ENCODE data around the gene ATP6V0A4. TPM values are rescaled to one million over a fixed set of nuclear protein-coding genes. Genes with fewer than 3 reads are reported as not detected.
"Not testable (repeated sequence)": the region's sequence is repeated elsewhere in the genome, so short reads cannot be mapped to it uniquely, and the experiment has no call there.

The ATP6V0A4 gene
- polyA plus RNA-seq, 2 donors: 1.3 to 4.4 TPM

DNA sequence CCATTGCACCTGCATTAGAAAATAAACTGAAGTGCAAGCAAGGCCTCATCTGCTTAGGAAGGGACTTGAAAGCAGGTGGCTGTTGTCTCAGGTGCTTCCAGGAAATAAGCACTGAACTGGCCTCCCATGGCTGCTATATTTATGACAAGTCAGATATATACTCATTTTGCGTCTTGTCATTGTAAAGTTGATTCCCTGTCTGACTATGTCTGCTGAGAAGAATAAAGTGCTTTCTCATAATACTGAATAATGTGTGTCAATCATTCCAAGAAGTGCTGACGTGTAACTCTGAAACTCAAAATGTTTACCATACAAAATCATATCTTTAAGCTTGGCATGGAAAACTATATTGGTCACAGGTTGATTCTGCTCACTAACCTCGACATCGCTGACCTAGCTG, 51.9 kb downstream of the ATP6V0A4 start:
- 71 to 83% methylated on average over 4 of the region's 4 CpGs for WGBS, 2 donors
- H3K36me3 ChIP-seq (ENCODE audit: control insufficient read depth in 2 of 2, insufficient read depth in 2 of 2, low read length in 1 of 2): no peaks in the 10 kb centered on the region
- H3K4me3 ChIP-seq (ENCODE audit: low read depth in 1 of 2, low read length in 2 of 2): no peak overlapping the region
- no peaks in the 10 kb centered on the region for H3K27me3 ChIP-seq (ENCODE audit: control insufficient read depth in 1 of 2, insufficient read depth in 2 of 2, low read length in 2 of 2)
- no peaks in the 10 kb centered on the region for H3K4me1 ChIP-seq (ENCODE audit: control insufficient read depth in 2 of 2, insufficient read depth in 2 of 2, low read length in 1 of 2)
- H3K9me3 ChIP-seq (ENCODE audit: control insufficient read depth in 2 of 2, insufficient read depth in 1 of 2, low read depth in 1 of 2, low read length in 1 of 2): no peaks in the 10 kb centered on the region
- no peak overlapping the region for H3K27ac ChIP-seq (ENCODE audit: low read depth in 2 of 2, low read length in 1 of 2)

DNA sequence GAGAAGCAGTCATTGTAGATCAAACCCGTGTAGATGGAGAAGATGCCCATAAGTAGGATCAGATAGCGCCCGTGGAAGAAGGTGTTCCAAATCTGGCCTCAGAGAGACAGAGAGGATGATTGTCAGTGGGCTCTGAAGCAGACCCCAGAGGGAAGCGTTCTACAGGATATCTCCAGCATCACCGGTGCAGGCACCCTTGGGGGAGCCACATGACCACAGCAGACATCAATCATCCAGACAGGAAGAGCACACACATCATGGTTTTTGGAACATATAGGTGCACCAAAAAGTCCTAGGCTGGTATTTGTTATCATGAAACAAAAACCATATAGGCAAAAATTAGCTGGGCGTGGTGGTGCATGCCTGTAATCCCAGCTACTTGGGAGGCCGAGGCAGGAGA, 52.8 kb downstream of the ATP6V0A4 start:
- no peaks in the 10 kb centered on the region for H3K4me1 ChIP-seq (ENCODE audit: control insufficient read depth in 2 of 2, insufficient read depth in 2 of 2, low read length in 1 of 2)
- H3K27ac ChIP-seq (ENCODE audit: low read depth in 2 of 2, low read length in 1 of 2): no peak overlapping the region
- H3K9me3 ChIP-seq (ENCODE audit: control insufficient read depth in 2 of 2, insufficient read depth in 1 of 2, low read depth in 1 of 2, low read length in 1 of 2): no peaks in the 10 kb centered on the region
- no peaks in the 10 kb centered on the region for H3K27me3 ChIP-seq (ENCODE audit: control insufficient read depth in 1 of 2, insufficient read depth in 2 of 2, low read length in 2 of 2)
- 91 to 94% methylated on average over 7 of the region's 7 CpGs for WGBS, 2 donors
- no peaks in the 10 kb centered on the region for H3K36me3 ChIP-seq (ENCODE audit: control insufficient read depth in 2 of 2, insufficient read depth in 2 of 2, low read length in 1 of 2)
- no peak overlapping the region for H3K4me3 ChIP-seq (ENCODE audit: low read depth in 1 of 2, low read length in 2 of 2)

DNA sequence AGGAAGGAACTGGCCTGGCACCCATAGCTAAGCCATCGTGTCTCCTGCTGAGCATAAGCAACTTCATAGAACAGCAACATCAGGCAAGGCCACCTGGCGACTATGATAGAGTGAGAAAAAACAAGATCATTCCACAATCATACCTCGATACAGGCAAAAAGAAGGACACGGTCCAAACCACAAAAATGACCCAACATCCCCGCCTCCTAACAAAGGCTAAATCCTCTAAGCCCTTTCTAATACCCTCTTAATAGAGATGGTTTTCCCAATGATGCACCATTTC, 56.6 kb downstream of the ATP6V0A4 start:
- Histone ChIP-seq H3K27ac (ENCODE audit: low read depth in 2 of 2, low read length in 1 of 2) (no peak overlapping the region), H3K9me3 (ENCODE audit: control insufficient read depth in 2 of 2, insufficient read depth in 1 of 2, low read depth in 1 of 2, low read length in 1 of 2) (no peaks in the 10 kb centered on the region), H3K4me1 (ENCODE audit: control insufficient read depth in 2 of 2, insufficient read depth in 2 of 2, low read length in 1 of 2) (no peaks in the 10 kb centered on the region), H3K4me3 (ENCODE audit: low read depth in 1 of 2, low read length in 2 of 2) (no peak overlapping the region), H3K36me3 (ENCODE audit: control insufficient read depth in 2 of 2, insufficient read depth in 2 of 2, low read length in 1 of 2) (no peaks in the 10 kb centered on the region), H3K27me3 (ENCODE audit: control insufficient read depth in 1 of 2, insufficient read depth in 2 of 2, low read length in 2 of 2) (no peaks in the 10 kb centered on the region)
- WGBS, 2 donors: 67 to 84% methylated on average over 5 of the region's 5 CpGs

DNA sequence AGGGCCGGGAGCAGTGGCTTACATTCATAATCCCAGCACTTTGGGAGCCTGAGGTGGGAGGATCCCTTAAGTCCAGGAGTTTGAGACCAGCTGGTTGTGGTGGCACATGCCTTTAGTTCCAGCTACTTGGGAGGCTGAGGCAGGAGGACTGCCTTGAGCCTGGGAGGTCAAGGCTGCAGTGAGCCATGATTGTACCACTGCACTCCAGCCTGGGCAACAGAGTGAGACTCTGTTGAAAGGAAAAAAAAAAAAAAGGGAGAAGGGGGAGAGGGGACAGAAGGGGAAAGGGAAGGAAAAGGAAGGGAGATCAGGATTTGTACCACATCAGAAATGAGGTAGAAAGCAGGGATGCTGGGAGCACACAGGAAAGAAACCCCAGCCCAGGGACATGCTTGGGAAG, 58.1 kb downstream of the ATP6V0A4 start:
- H3K27ac ChIP-seq (ENCODE audit: low read depth in 2 of 2, low read length in 1 of 2): no peak overlapping the region
- H3K36me3 ChIP-seq (ENCODE audit: control insufficient read depth in 2 of 2, insufficient read depth in 2 of 2, low read length in 1 of 2): no peaks in the 10 kb centered on the region
- H3K27me3 ChIP-seq (ENCODE audit: control insufficient read depth in 1 of 2, insufficient read depth in 2 of 2, low read length in 2 of 2): no peaks in the 10 kb centered on the region
- no peaks in the 10 kb centered on the region for H3K9me3 ChIP-seq (ENCODE audit: control insufficient read depth in 2 of 2, insufficient read depth in 1 of 2, low read depth in 1 of 2, low read length in 1 of 2)
- 79 to 83% methylated on average over 1 of the region's 1 CpG for WGBS, 2 donors
- no peak overlapping the region for H3K4me3 ChIP-seq (ENCODE audit: low read depth in 1 of 2, low read length in 2 of 2)
- no peaks in the 10 kb centered on the region for H3K4me1 ChIP-seq (ENCODE audit: control insufficient read depth in 2 of 2, insufficient read depth in 2 of 2, low read length in 1 of 2)

DNA sequence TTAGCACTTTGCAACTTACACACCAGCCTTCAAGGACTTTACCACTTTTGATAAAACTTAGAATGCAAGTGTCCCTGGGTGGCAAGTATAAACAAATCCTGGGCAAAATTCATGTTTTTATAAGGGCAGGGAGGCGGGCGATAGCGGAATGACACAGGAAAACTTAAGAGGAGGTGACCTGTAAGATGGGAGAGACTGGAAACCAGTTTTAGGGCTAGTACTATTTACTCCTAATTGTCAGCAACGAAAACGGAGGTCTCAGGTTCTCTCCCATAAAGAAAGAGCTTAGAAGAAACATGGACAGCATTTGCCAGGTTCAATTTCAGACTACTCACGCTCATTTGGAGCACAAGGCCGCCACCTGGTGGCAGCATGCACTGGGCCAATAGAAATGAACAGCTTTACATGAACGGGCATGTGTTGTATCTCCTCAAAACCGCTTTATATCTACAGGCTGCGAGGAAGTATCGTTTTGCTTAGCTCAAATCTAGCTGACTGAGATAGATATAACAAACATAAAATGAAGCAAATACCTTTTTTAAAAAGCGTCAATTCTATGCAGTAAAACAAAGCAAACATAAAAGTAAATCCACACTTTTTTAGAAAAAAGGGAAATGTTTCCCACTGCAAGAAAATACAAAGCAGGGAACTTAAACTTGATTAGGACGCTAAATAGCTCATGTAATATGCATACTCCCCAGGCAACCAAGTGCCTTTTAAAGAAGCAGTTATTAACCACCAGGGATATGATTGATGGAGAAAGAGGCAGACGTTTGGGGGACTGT, 59.3 kb downstream of the ATP6V0A4 start:
- H3K36me3 ChIP-seq (ENCODE audit: control insufficient read depth in 2 of 2, insufficient read depth in 2 of 2, low read length in 1 of 2): no peaks in the 10 kb centered on the region
- no peaks in the 10 kb centered on the region for H3K4me1 ChIP-seq (ENCODE audit: control insufficient read depth in 2 of 2, insufficient read depth in 2 of 2, low read length in 1 of 2)
- no peaks in the 10 kb centered on the region for H3K27me3 ChIP-seq (ENCODE audit: control insufficient read depth in 1 of 2, insufficient read depth in 2 of 2, low read length in 2 of 2)
- peak overlapping the region in 1 of 2 donors; percentile 30 for H3K4me3 ChIP-seq (ENCODE audit: low read depth in 1 of 2, low read length in 2 of 2)
- no peak overlapping the region for H3K27ac ChIP-seq (ENCODE audit: low read depth in 2 of 2, low read length in 1 of 2)
- WGBS, 2 donors: 23 to 26% methylated on average over 14 of the region's 14 CpGs
- no peaks in the 10 kb centered on the region for H3K9me3 ChIP-seq (ENCODE audit: control insufficient read depth in 2 of 2, insufficient read depth in 1 of 2, low read depth in 1 of 2, low read length in 1 of 2)

DNA sequence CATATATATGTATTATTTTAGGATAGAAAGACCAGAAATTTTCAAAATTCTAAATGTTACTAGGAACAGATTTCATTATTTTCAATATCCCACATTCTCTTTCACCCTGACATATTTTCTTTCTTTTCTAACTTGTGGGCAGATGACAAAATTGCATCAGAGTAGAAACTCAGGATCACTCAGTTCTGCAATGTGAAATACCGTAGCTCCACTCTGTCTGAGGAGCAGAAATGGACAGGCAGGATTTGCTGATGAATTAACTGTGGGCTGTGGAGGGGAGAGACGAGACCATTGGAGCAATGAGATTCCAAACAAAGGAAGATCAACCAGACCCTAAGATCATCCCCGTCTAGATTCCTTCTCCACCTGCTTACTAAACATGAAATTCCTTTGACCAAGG, 59.9 kb downstream of the ATP6V0A4 start:
- Histone ChIP-seq H3K9me3 (ENCODE audit: control insufficient read depth in 2 of 2, insufficient read depth in 1 of 2, low read depth in 1 of 2, low read length in 1 of 2) (no peaks in the 10 kb centered on the region), H3K27me3 (ENCODE audit: control insufficient read depth in 1 of 2, insufficient read depth in 2 of 2, low read length in 2 of 2) (no peaks in the 10 kb centered on the region), H3K36me3 (ENCODE audit: control insufficient read depth in 2 of 2, insufficient read depth in 2 of 2, low read length in 1 of 2) (no peaks in the 10 kb centered on the region), H3K4me1 (ENCODE audit: control insufficient read depth in 2 of 2, insufficient read depth in 2 of 2, low read length in 1 of 2) (no peaks in the 10 kb centered on the region), H3K27ac (ENCODE audit: low read depth in 2 of 2, low read length in 1 of 2) (no peak overlapping the region), H3K4me3 (ENCODE audit: low read depth in 1 of 2, low read length in 2 of 2) (no peak overlapping the region)
- WGBS, 2 donors: 57 to 67% methylated on average over 3 of the region's 3 CpGs

DNA sequence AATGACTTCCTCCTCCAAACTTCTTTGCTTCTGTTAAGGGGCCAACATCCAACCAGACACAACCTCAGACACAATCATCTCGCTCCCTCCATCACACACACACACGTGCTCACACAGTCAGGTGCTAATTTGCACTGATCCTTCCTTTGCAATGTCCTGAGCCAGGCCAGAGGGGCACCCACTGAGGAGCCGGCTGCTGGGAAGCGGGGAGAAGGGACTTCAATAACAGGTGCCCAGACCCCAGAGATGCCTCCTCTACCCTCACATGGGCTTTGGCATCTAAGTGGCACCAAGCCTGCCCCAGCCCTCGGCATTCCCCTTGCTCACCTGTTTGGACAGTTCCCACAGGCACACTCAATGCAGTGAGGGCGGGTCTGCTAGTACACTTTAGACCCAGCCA, 62.6 kb downstream of the ATP6V0A4 start:
- 66 to 67% methylated on average over 6 of the region's 6 CpGs for WGBS, 2 donors
- H3K27me3 ChIP-seq (ENCODE audit: control insufficient read depth in 1 of 2, insufficient read depth in 2 of 2, low read length in 2 of 2): no peaks in the 10 kb centered on the region

DNA sequence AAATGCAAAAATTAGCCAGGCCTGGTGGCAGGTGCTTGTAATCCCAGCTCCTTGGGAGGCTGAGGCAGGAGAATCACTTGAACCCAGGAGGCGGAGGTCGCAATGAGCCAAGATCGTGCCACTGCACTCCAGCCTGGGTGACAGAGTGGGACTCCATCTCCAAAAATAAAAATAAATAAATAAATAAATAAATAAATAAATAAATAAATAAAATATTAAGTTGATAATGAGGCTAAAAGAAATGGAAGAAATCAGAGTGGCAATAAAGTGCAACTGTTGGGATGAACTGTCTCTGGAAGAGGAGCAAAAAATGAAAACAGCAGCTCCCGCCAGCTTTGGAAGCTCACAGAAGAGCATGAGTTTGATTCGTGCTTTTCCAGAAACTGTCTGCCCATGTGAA, 66.3 kb downstream of the ATP6V0A4 start:
- not testable (repeated sequence) for H3K27me3 ChIP-seq (ENCODE audit: control insufficient read depth in 1 of 2, insufficient read depth in 2 of 2, low read length in 2 of 2); H3K4me3 ChIP-seq (ENCODE audit: low read depth in 1 of 2, low read length in 2 of 2); H3K9me3 ChIP-seq (ENCODE audit: control insufficient read depth in 2 of 2, insufficient read depth in 1 of 2, low read depth in 1 of 2, low read length in 1 of 2); H3K4me1 ChIP-seq (ENCODE audit: control insufficient read depth in 2 of 2, insufficient read depth in 2 of 2, low read length in 1 of 2); H3K27ac ChIP-seq (ENCODE audit: low read depth in 2 of 2, low read length in 1 of 2); H3K36me3 ChIP-seq (ENCODE audit: control insufficient read depth in 2 of 2, insufficient read depth in 2 of 2, low read length in 1 of 2)
- 92 to 94% methylated on average over 5 of the region's 5 CpGs for WGBS, 2 donors

More for the DNA sequence above, 62.6 kb downstream of the ATP6V0A4 start:
- Histone ChIP-seq H3K4me3 (ENCODE audit: low read depth in 1 of 2, low read length in 2 of 2) (no peak overlapping the region), H3K36me3 (ENCODE audit: control insufficient read depth in 2 of 2, insufficient read depth in 2 of 2, low read length in 1 of 2) (no peaks in the 10 kb centered on the region), H3K27ac (ENCODE audit: low read depth in 2 of 2, low read length in 1 of 2) (no peak overlapping the region), H3K9me3 (ENCODE audit: control insufficient read depth in 2 of 2, insufficient read depth in 1 of 2, low read depth in 1 of 2, low read length in 1 of 2) (no peaks in the 10 kb centered on the region), H3K4me1 (ENCODE audit: control insufficient read depth in 2 of 2, insufficient read depth in 2 of 2, low read length in 1 of 2) (no peaks in the 10 kb centered on the region)

DNA sequence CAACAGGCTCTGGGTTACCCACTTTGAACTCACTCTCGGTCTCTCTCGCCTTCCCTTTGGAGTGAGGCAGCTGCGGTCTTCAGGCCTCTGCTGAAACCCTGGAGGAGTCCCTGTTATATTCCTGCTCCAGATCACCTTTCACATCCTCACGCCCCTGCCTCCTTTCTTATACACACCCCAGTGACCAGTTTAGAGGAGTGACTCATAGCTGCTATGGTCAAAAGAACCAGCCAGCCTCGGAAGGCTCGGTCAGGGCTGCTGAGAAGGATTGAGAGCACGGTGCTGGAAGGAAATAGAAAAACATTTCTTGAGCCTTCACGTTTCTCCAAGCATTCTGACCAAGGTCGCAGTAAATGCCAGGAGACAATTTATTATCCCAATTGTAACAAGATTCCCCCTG, 68.6 kb downstream of the ATP6V0A4 start:
- H3K36me3 ChIP-seq (ENCODE audit: control insufficient read depth in 2 of 2, insufficient read depth in 2 of 2, low read length in 1 of 2): no peaks in the 10 kb centered on the region
- H3K4me3 ChIP-seq (ENCODE audit: low read depth in 1 of 2, low read length in 2 of 2): no peak overlapping the region
- WGBS, 2 donors: 89 to 92% methylated on average over 9 of the region's 9 CpGs
- no peaks in the 10 kb centered on the region for H3K4me1 ChIP-seq (ENCODE audit: control insufficient read depth in 2 of 2, insufficient read depth in 2 of 2, low read length in 1 of 2)
- H3K27ac ChIP-seq (ENCODE audit: low read depth in 2 of 2, low read length in 1 of 2): no peak overlapping the region
- H3K9me3 ChIP-seq (ENCODE audit: control insufficient read depth in 2 of 2, insufficient read depth in 1 of 2, low read depth in 1 of 2, low read length in 1 of 2): no peaks in the 10 kb centered on the region
- no peaks in the 10 kb centered on the region for H3K27me3 ChIP-seq (ENCODE audit: control insufficient read depth in 1 of 2, insufficient read depth in 2 of 2, low read length in 2 of 2)

DNA sequence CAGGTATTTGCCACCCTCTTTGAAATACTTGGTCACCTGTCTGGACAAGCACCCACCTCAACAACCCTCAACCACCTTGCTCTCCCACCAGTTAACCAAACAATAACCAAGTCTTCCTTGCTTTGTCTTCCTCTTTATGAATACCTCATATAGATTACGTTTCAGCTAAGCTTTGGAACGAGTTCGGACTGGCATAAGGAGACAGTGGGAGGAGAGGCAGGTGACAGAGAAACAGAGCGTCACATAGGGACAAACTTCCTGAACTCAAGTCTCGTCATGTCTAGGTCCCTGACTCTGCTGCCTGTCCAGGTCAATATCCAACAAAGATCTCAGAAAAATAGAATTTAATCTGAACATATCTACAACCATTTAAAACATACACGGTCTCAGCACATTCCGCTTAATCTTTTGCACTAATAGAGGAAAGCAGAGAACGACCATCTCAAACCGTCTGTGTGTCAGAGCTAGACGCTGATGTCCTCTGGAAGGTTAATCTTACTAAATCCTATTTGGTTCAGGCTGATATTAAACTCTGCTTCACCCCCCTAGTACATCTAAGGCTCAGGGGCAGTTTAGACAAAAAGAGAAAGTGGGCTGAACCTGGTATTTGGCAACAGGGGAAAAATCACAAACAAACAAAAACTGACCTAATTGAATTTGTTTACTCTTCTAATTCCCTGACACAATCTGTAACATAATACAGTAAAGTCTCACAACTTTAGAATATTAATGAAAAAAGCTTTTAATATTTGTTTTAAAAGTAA, 70.5 kb downstream of the ATP6V0A4 start:
- no peaks in the 10 kb centered on the region for H3K27me3 ChIP-seq (ENCODE audit: control insufficient read depth in 1 of 2, insufficient read depth in 2 of 2, low read length in 2 of 2)
- WGBS, 2 donors: 45 to 58% methylated on average over 10 of the region's 10 CpGs
- no peaks in the 10 kb centered on the region for H3K36me3 ChIP-seq (ENCODE audit: control insufficient read depth in 2 of 2, insufficient read depth in 2 of 2, low read length in 1 of 2)
- H3K27ac ChIP-seq (ENCODE audit: low read depth in 2 of 2, low read length in 1 of 2): peak overlapping the region in 1 of 2 donors; percentile 74
- no peaks in the 10 kb centered on the region for H3K9me3 ChIP-seq (ENCODE audit: control insufficient read depth in 2 of 2, insufficient read depth in 1 of 2, low read depth in 1 of 2, low read length in 1 of 2)
- H3K4me3 ChIP-seq (ENCODE audit: low read depth in 1 of 2, low read length in 2 of 2): no peak overlapping the region
- H3K4me1 ChIP-seq (ENCODE audit: control insufficient read depth in 2 of 2, insufficient read depth in 2 of 2, low read length in 1 of 2): no peaks in the 10 kb centered on the region

Measured in esophagus (tissue), 2 donors.